MCF 10A (cell line): ENCODE measurements around the gene DSPP. TPM values are rescaled to one million over a fixed set of nuclear protein-coding genes. Genes with fewer than 3 reads are reported as not detected.

Experiments
- BruUV-seq: library from RNA; stranded (reverse); fragments of 400-500 nt; replicated peaks from 2 replicates; lab custom pipeline; 2021; lab: Mats Ljungman, UMichigan
- CTCF ChIA-PET: fragments of 300-600 bp; sonication (Branson Sonifier 250); formaldehyde crosslinking; extraction: SDS; loops from one replicate; lab custom pipeline; 2021; ENCODE audit warnings: antibody characterized with exemption, inconsistent platforms; lab: Yijun Ruan, JAX
- POLR2A ChIA-PET: fragments of 300-600, 350-650 bp; sonication (Branson Sonifier 250); formaldehyde crosslinking; extraction: SDS; loops from one replicate; lab custom pipeline; 2020; ENCODE audit warnings: antibody characterized with exemption, inconsistent platforms; lab: Yijun Ruan, JAX
- DNase-seq: peaks from one replicate; pipeline ENCODE4 v3.0.0-alpha.2; 2018; ENCODE audit not compliant: unreplicated experiment
- H3K27ac Mint-ChIP-seq: one replicate; pipeline ENCODE4 v1.8.0; 2022; ENCODE audit warnings: mild to moderate bottlenecking, low read depth, mixed read lengths; ENCODE audit not compliant: unreplicated experiment
- H3K27me3 Mint-ChIP-seq: one replicate; pipeline ENCODE4 v1.8.0; 2022; ENCODE audit warnings: mixed read lengths; ENCODE audit not compliant: insufficient read depth, unreplicated experiment
- H3K36me3 Mint-ChIP-seq: one replicate; pipeline ENCODE4 v1.8.0; 2022; ENCODE audit warnings: mild to moderate bottlenecking, moderate library complexity, mixed read lengths; ENCODE audit not compliant: insufficient read depth, unreplicated experiment
- H3K4me1 Mint-ChIP-seq: one replicate; pipeline ENCODE4 v1.8.0; 2022; ENCODE audit warnings: mixed read lengths; ENCODE audit not compliant: insufficient read depth, unreplicated experiment
- H3K4me3 Mint-ChIP-seq: one replicate; pipeline ENCODE4 v1.8.0; 2022; ENCODE audit warnings: mild to moderate bottlenecking, moderate library complexity, mixed read lengths; ENCODE audit not compliant: unreplicated experiment
- H3K9me3 Mint-ChIP-seq: one replicate; pipeline ENCODE4 v1.8.0; 2022; ENCODE audit warnings: mixed read lengths; ENCODE audit not compliant: unreplicated experiment
- intact Hi-C: fragments of 100-400 bp; cut with micrococcal nuclease; formaldehyde crosslinking; loops from 2 replicates; pipeline ENCODE4 v1.14.1; 2022
- total RNA-seq: library from RNA; stranded (reverse); gene quantifications from 2 replicates; pipeline ENCODE4 v1.2.3, GENCODE V29; 2022
- TF ChIP-seq, protein P1 (sequence below): fragments of 200-600 bp; IDR thresholded peaks from one replicate; pipeline ENCODE4 v1.8.0; 2022; ENCODE audit warnings: antibody characterized with exemption, mild to moderate bottlenecking; ENCODE audit not compliant: unreplicated experiment

Gene DSPP
- total RNA-seq, 1 experiment from 2014 or later = not detected

DNA sequence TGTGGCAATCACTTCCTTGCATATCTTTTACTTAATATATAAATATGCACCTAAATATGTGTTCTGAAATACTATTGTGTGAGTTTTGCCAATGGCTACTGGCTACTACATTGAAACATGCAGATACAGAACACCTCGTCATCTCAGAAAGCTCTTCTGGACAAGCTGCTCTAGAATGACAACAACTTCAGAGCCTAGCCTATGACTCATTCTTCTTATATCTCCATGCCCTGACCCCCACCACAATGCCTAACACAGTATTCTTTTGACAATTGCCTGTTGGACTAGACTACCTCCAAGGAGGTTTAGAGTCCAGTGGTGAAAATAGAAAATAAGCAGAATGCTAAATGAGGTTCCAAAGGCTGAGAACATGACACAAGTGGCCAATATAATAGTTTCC is 24.1 kb downstream of the DSPP start:
- H3K27ac Mint-ChIP-seq = no peak overlapping the region
- H3K27me3 Mint-ChIP-seq = no peaks in the 10 kb centered on the region
- TF ChIP-seq, protein P1, sequence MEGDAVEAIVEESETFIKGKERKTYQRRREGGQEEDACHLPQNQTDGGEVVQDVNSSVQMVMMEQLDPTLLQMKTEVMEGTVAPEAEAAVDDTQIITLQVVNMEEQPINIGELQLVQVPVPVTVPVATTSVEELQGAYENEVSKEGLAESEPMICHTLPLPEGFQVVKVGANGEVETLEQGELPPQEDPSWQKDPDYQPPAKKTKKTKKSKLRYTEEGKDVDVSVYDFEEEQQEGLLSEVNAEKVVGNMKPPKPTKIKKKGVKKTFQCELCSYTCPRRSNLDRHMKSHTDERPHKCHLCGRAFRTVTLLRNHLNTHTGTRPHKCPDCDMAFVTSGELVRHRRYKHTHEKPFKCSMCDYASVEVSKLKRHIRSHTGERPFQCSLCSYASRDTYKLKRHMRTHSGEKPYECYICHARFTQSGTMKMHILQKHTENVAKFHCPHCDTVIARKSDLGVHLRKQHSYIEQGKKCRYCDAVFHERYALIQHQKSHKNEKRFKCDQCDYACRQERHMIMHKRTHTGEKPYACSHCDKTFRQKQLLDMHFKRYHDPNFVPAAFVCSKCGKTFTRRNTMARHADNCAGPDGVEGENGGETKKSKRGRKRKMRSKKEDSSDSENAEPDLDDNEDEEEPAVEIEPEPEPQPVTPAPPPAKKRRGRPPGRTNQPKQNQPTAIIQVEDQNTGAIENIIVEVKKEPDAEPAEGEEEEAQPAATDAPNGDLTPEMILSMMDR = no peak
- peak; percentile 28 for DNase-seq
- intact Hi-C loops = no loop called here
- no peak overlapping the region for H3K4me3 Mint-ChIP-seq
- ChIA-PET CTCF (interaction anchor here (0.5 to 2.3 kb wide), 5 partner anchors 25 to 220 kb away, joined by 3 to 7 read pairs (median 4); no protein-coding TSS in a partner anchor), POLR2A (interaction anchor here (1.0 kb wide), 1 partner anchor 215 kb away, joined by 3 read pairs; no protein-coding TSS in a partner anchor)
- peaks cover 7% of the 10 kb centered on the region for H3K4me1 Mint-ChIP-seq
- BruUV-seq = no TSS peak
- no peaks in the 10 kb centered on the region for H3K36me3 Mint-ChIP-seq
- H3K9me3 Mint-ChIP-seq = peaks cover 6% of the 10 kb centered on the region

DNA sequence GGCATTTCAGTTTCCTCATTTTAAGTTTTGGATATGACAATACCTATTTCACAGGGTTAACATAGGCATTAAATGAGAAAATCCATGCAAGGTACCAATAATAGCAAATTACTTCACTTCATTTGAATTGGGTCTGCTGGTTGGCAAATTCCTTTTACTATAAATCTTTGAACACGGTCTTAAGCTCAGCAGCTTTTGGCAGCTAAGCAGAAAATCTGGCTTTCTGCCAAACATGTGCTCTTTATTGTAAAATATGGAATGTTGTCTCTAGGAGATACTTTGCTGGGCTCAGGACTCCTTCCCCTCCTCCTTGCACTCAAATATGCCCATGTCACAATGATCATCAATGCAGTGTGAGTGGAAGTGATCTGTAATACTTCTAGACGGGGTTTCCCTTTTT is 24.9 kb downstream of the DSPP start:
- Mint-ChIP-seq H3K27ac (no peak overlapping the region), H3K36me3 (no peaks in the 10 kb centered on the region), H3K4me1 (peaks cover 7% of the 10 kb centered on the region), H3K27me3 (no peaks in the 10 kb centered on the region), H3K4me3 (no peak overlapping the region), H3K9me3 (peaks cover 7% of the 10 kb centered on the region)
- ChIA-PET POLR2A (interaction anchor here (1.0 kb wide), 1 partner anchor 10 kb away, joined by 3 read pairs; no protein-coding TSS in a partner anchor), CTCF (interaction anchor here (0.6 to 2.3 kb wide), 3 partner anchors 47 to 219 kb away, joined by 4 to 7 read pairs (median 5); no protein-coding TSS in a partner anchor)
- TF ChIP-seq, protein P1 = no peak
- intact Hi-C loops = no loop called here
- peak; percentile 54 for DNase-seq
- BruUV-seq = no TSS peak

DNA sequence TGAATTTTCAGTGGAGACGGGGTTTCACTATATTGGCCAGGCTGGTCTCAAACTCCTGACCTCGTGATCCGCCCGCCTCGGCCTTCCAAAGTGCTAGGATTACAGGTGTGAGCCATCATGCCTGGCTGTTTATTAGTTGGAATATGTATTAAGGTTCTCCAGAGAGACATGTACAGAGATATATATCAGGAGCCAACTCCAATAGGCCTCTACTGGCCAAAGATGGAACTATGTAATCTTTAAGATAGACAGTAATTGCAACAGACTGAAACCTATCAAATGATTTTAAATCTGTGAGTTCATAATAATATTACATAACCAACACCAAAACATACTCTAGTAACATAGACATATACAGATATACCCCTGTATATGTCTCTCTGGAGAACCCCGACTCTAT is 36.0 kb downstream of the DSPP start:
- no peaks in the 10 kb centered on the region for H3K27me3 Mint-ChIP-seq
- no peak overlapping the region for H3K4me3 Mint-ChIP-seq
- CTCF ChIA-PET = interaction anchor here (0.6 to 0.7 kb wide), 2 partner anchors 185 to 1767 kb away, joined by 4 read pairs; no protein-coding TSS in a partner anchor
- intact Hi-C loops = no loop called here
- TF ChIP-seq, protein P1 = no peak
- no TSS peak for BruUV-seq
- POLR2A ChIA-PET = interaction anchor here (1.4 kb wide), 1 partner anchor 11 kb away, joined by 3 read pairs; no protein-coding TSS in a partner anchor
- H3K9me3 Mint-ChIP-seq = peaks cover 3% of the 10 kb centered on the region
- H3K36me3 Mint-ChIP-seq = no peaks in the 10 kb centered on the region
- no peak overlapping the region for H3K27ac Mint-ChIP-seq
- H3K4me1 Mint-ChIP-seq = no peaks in the 10 kb centered on the region
- no peak for DNase-seq

DNA sequence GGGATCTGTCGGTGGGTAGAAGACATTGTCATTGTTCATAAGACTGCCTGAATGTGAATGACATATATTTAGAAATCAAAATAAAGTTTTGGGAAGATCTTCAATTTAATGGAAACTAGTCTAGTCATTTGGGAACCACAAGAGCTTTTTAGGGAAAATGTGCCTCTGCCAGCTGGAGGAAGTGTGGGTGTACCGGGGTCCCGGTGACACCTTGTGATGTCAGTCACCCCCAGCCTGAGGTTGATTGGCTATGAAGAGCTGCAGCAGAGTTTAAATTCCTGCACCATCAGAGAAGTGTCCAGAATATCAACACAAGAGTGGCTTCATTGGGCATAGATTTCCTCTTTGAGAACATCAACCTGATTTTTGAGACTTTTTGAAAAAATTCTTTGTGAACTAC is 41.7 kb downstream of the DSPP start, which contains the start of gene DMP1:
Gene DMP1 (plus strand): TSS at position 301 of the 400 bp plus-strand sequence. CDS start 6,213 bp downstream, outside the sequence.
- Mint-ChIP-seq H3K4me3 (no peak within 1 kb of the TSS), H3K27me3 (no peaks in the 10 kb centered on the region), H3K27ac (no peak within 1 kb of the TSS), H3K9me3 (no peaks in the 10 kb centered on the region), H3K4me1 (no peaks in the 10 kb centered on the region), H3K36me3 (no peaks in the 10 kb centered on the region)
- TF ChIP-seq, protein P1 = no peak
- POLR2A ChIA-PET = interaction anchor here (0.8 kb wide), 1 partner anchor 10 kb away, joined by 3 read pairs; no protein-coding TSS in a partner anchor
- DNase-seq = no peak
- intact Hi-C loops = no loop called here
- CTCF ChIA-PET = interaction anchor here (0.6 to 1.3 kb wide), 2 partner anchors 17 to 106 kb away, joined by 3 to 5 read pairs; no protein-coding TSS in a partner anchor
- BruUV-seq = no TSS peak
